Head of caudate nucleus (tissue), 42 donors: Measurements from ENCODE around the gene DERL2.

Experiments
- DNase-seq, 42 donors: peaks; one replicate each; pipeline versions ENCODE4 v3.0.0 to v3.0.0-alpha.2; 2020 to 2021; ENCODE audit warnings: mixed read lengths in 7 of 42
- intact Hi-C: fragments of 100-400 bp; cut with DNase I; formaldehyde crosslinking; loops from one replicate; pipeline ENCODE4 v1.15.0; 2022

Gene DERL2

DNA sequence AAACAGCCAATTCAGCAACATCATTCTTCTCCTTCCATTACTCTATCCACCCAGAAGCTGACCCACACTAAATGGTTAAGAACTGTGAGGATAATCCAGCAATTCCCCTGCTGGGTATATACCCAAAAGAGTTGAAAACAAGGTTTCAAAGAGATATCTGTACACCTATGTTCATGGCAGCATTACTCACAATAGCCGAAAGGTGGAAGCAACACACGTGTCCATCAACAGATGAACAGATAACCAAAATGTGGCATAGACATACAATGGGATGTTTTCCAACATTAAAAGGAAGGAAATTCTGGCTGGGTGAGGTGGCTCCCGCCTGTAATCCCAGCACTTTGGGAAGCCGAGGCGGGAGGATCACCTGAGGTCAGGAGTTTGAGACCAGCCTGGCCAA, 20.3 kb upstream of the DERL2 start:
- DNase-seq: no peak
- intact Hi-C loops: no loop called here

DNA sequence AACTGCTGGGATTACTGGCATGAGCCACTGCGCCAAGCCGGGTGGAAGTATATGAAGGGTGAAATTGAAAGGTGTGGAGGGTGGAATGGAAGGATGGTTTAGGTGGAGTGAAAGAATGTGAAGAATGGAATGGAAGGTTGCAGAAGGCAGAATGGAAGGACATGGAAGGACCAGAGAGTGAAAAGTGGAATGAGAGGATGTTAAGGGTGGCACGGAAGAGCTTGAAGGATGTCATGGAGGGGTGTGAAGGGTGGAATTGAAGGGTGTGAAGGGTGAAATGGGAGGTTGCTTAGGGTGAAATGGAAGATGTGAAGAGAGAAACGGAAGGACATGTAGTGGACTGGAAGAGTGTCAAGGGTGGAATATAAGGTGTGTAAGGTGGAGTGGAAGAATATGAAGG, 16.6 kb upstream of the DERL2 start:
- no peak for DNase-seq
- intact Hi-C loops: no loop called here

DNA sequence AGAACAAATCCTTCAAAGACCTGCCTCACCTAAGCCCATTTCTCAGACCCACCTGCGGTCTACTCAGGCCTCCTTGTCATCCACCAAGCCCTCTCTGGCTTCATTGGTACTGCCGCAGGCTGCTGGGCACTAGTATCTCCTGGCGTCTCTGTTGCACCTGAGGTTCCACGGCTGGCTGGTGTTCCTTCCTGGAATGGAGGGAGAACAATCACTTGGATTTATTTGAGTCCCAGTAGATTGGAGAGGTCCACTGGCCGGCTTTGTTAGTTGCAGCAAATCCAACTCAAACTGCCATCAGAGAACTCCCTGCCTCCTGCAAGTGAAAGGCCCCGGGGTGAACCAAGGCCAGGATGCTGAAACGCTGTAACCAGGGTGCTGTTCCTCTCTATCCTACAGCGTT, 15.7 kb upstream of the DERL2 start:
- DNase-seq: peak in 1 of 42 donors; percentile 4
- intact Hi-C loops: no loop called here

DNA sequence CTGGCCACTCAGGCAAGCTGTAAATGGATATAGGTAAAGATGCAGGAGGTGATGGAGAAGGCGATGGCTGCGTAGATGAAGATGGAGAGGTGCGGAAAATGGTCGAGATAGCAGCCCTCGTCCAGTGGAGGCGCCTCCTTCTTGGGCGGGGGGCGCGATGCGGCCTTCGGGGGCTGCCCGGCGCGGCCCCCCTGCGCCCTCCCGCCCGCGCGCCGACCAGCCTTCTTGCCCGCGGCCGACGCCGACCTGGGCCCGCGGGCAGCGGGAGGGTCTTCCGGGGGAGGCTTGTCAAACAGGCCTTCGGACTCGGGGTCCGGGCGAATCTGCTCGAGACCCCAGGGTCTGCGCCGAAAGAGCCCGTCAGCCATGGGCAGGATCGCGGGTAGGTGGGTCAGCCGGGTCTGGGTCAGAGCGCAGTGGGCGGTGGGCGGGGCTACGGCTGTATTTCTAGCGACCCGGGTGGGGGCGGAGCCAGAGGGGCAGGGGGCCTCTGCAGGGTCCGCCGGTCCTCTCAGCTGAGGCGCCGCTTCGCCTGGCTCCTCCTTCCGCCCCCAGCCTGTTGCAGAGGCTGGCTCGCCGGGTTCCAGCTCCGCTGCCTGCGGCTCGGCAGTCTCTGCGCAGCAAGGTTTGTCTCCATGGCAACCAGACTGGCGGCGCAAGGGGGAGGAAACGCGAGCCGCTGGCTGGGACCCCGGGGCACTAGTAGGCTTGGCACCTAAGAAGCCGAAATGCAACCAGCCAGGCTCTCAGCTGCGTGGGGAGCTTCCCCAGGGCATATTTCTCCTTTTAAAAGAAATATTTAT, 14.8 kb upstream of the DERL2 start:
- intact Hi-C loops: no loop called here
- peak; percentile 72 to 96 (median 90) for DNase-seq

DNA sequence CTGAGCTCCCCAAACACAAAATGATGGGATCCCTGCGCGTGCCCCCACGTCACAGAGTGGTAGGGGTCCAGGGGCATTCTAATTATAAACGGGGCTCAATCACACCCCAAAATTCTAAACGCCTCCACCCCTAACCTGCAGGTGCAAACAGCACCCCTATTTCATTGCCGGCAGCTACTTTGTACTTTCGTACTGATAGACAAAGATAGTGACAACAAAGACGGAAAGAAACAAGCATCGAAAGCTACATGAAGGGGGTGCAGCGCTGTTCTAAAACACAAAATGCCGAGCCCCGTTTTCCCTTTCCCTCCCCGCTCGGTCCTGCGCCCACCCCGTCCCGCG, 14.2 kb upstream of the DERL2 start:
- DNase-seq: peak in 1 of 42 donors; percentile 39
- intact Hi-C loops: no loop called here

DNA sequence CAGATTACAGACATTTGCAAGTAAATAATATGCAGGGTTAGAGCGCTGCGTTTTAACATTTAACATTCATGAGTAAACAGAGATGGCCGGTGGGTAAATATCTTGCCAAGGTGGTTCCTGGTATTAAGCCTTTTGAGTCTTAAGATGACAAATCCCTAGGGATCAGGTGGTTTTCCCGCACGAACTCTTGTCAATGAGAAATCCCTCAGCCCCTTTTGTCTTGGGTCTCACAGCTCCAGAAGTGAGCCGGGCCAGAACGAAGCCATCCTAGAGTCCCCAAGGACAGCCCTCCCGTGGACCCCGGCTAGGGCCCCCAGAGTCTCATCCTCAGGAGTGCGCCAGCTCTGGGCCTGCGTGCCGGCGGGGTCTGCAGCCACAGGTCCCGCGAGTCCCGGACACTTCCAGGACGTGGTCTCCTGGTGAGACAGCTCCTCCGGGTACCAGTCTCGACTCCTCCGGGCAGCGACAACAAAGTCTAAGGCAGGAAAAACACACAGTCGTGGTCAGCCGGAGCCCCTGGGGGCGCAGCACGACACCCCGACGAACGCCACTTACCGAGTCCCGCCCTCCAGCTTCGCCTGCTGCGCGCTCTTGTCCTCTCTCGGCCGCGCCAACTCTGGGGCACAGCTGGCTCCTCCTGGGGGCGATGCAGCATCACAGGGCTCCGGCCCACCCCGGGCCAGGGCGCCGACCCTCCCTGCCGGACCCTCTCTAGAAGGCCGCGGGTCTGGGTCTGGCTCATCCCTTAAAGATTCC, 13.7 kb upstream of the DERL2 start:
- DNase-seq: peak in 40 of 42 donors; percentile 29 to 77 (median 55)
- intact Hi-C loops: no loop called here

DNA sequence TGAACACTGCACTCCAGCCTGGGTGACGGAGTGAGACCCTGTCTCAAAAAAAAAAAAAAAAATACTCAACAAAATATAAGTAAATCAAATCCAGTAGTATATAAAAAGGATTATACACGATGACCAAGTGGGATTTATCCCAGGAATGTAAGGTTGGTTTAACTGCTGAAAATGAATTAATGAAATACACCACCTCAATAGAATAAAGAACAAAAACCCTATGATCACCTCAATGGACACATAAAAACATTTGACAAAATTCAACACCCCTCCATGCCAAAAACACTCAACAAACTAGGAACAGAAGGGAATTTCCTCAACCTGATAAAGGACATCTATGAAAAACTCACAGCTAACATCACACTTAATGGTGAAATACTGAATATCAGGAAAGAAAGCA, 7.0 kb upstream of the DERL2 start:
- DNase-seq: no peak
- intact Hi-C loops: no loop called here

DNA sequence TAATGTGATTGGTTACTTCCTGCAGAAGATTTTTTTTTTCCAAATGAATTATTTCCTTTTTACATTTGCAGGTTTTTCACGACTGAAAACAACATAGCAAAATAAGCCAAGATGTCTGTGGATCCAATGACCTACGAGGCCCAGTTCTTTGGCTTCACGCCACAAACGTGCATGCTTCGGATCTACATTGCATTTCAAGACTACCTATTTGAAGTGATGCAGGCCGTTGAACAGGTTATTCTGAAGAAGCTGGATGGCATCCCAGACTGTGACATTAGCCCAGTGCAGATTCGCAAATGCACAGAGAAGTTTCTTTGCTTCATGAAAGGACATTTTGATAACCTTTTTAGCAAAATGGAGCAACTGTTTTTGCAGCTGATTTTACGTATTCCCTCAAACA, 2.8 kb upstream of the DERL2 start:
- intact Hi-C loops: no loop called here
- no peak for DNase-seq

DNA sequence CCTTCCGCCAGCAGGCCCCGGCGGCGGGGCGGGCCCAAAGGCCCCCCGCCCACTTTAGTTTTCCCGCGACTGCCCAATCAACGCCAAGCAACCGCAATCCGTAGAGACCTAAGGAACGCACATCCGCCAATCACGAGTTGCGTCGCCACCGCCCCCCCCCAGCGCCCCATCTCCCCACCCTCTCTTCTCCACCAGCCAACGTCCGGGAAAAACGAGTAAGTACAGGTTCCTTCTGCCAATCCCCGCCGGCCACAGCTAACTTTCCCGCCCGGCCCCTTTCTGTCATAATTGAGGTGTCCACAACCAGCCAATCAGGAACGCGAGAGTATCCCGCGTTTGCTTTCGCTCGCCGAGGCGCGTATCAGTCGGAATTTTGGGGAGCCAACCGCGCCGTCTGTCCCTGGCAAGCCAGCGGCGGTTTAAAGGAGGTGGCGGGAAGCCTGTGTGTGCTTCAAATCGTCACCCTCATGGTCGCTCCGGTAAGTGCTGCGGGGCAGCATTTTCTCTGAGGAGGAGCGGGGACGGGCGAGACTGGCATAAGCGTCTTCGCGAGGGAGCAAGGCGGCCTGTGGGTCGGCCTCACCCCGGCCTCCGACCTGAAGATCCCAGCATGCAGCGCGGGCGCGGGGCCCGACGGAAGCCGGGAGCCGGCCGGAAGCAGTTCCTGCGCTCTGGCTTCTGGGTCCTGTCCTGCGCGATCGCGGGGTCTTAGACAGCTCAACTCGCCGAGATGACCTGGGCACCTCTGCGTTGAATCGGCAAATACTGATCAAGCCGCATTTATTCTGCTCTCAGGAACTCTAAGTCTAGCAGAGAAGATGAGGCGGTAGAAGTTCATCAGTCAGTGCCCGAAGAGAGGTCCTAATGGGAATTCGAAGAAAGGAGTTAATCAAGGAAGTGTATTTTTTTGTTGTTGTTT, 487 bp upstream of the DERL2 start, which contains the start of gene MIS12:
MIS12 (plus strand) TSS at position 361 of the 919 bp plus-strand sequence. CDS start 2,297 bp downstream, outside the sequence.
- peak; percentile 93 to 100 (median 98) for DNase-seq
- intact Hi-C loops: loop anchor here (2.0 kb wide), 1 partner anchor 18 kb away; the partner anchor contains the start of gene DHX33

DNA sequence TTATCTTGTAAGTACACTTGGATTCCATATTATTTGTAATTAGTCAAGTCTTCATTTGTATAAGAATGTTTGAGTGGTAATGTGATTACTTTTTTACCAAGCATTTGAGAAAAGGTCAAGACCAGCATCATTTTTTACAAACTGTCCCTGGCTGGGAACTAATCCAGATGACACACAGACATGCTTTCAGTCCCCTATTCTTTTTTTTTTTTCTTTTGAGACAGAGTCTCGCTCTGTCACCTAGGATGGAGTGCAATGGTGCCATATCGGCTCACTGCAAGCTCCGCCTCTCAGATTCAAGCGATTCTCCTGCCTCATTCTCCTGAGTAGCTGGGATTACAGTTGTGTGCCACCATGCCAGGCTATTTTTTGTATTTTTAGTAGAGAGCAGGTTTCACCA, 4.5 kb downstream of the DERL2 start:
- intact Hi-C loops: no loop called here
- no peak for DNase-seq

DNA sequence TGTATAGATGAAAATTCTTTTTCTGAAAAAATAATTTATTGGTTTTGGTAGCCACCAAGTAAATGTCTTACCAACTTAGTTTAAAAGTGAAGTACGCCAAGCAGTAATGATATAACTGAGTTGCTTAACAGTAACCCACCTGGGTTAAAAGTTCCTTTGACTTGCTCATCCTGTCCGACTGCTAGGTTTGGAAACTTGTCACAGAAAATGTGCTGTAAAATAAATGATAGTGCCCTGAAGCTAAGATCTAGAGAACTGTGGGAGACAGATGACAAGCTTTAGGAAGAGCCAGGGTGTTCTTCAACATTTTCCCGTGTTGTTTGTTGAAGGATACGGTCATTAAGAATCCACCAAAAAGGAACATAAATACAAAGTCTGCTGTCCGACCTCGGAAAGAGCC, 5.0 kb downstream of the DERL2 start:
- intact Hi-C loops: no loop called here
- DNase-seq: no peak

DNA sequence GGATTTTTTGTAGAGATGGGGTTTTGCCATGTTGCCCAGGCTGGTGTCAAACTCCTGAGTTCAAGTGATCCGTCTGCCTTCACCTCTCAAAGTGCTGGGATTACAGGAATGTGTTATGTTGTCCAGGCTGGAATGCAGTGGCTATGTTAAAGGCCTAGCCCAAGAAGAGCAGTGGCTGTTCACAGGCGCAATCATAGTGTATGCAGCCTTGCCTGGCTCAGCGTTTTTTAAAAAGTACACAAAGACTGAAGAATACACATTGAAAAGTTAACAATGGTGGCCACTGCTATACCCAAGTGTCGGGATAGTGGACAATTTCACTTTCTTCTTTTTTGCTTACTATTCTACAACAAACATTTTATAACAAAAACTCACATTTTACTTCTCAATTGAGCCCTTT, 7.0 kb downstream of the DERL2 start:
- no peak for DNase-seq
- intact Hi-C loops: no loop called here

DNA sequence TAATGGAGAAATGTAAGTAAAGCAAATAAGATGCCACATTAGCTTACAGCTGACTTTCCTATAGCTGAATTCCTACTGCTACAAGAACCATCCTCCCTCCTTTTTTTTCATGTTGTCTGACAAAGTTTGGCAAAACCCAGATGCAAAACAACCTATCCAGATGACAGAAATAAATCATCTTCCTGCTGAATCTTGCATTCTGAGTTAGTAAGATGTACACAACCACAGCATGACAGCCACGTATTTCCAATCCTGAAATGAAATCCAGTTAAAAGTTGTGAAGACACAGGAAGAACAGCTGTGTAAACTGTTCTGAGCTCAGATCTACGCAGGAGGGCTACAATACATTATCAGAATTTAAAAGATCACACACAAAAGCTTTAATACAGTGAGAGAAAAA, 12.1 kb downstream of the DERL2 start:
- intact Hi-C loops: no loop called here
- no peak for DNase-seq

DNA sequence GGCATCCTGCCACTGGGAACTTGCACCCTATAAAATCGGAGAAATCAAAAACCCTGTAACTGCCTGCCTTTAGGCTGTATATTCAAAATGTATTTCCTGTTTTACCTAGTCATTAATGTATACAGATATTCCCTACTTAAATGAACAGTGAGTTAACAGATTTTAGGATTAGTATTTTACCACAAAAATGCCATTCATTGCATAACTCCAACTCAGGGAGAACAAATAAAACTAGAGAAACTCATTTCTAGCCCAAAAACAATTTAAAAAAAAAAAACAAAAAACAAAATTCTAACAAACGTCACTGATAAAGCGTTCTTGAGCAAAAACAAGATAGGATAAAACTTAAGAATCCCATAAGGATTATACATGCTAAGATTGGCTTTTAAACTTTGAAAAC, 13.5 kb downstream of the DERL2 start:
- no peak for DNase-seq
- intact Hi-C loops: no loop called here

DNA sequence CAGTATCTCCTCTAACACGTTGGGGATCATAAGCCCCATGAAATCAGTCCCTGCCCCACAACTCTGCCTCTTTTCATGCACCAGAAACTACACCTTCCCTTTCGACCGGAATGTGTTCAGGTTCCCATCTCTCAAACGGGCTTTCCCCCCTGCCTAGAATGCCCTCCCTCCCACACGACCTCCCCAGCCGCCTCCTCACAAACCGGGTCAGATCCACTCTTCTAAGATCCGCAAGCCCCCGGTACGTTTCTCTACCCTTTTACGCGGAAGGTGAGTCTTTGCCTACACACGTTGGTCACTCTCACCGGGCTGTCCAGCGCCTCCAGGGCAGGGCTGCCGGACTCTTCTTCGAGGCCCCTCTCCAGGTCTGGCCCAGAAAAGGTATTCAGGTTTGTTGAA, 17.9 kb downstream of the DERL2 start:
- intact Hi-C loops: loop anchor here (2.0 kb wide), 2 partner anchors 19 to 29 kb away; partner anchors contain the start of genes C1QBP, DERL2 and MIS12

DNA sequence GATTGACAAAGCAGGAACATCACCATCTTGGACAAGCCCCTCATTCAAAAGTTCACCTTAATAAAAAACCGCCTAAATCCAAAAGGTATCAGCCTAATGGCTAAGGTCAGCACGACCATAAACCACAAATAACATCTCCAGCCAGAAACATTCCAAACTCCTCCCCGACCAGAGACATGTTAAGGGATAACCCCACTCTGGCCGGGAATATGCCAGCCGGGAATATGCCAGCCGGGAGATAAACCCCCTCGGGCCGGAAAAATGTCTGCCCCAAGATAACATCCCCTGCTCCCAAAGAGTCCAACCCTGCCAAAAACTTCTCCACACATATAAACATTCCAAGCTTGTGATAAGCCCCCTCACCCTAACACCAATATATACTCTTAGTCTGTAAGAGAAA, 18.6 kb downstream of the DERL2 start:
- DNase-seq: no peak
- intact Hi-C loops: no loop called here

More for the DNA sequence above, 17.9 kb downstream of the DERL2 start:
- DNase-seq: peak in 4 of 42 donors; percentile 1 to 46 (median 21)

DNA sequence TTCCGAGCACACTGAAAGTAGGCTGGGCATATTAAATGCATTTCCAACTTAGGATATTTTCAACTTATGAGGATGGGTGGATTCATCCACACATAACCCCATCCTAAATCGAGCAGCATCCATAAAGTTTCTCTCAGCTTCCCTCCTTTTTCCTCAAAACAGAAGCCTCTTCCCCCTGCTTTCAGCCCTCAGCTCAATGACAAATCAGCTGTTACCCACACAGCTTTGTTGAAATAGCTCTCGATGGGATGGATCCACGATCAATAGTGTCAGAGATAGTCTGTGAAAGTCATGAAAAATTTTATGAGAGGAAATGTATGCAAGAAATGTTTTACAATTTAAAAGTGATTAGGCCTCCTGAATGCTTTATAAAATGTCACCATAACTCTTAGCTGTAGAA, 19.7 kb downstream of the DERL2 start:
- no peak for DNase-seq
- intact Hi-C loops: no loop called here

DNA sequence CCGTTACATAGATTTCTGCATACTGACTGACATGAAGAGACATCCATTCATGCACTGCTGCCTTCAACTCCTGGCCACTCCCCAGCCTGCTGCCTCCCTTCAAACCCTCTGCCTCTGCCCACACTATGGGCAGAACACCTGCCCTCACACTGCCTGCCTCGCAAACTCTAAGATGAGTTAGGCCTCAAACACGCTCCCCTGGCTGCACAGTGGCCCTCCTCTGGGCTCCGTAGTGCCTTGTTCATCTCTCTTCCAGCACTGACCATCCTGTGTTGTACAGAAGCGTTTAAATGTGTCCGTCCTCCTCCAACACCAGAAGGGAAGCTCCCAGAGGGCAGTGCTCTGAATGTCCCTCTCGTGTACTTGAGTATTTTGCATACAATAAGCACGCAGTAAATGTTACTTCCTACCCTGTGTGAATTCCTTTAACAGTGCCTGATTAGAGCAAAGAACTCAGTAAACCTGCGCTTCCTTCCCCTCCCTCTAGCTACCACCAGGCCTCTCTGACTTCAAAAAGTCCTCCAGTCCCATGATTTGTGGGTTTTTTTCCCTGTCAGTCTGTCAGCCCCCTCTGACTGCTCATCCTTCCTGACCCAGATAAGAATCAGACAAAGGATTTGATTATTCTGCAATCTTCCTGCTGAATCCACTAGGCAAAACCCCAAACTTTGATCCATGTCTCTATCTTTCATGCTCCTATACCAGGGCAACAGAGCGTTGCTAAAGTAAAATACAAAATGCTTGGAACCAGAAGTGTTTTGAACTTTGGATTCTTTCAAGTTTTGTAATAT, 21.1 kb downstream of the DERL2 start:
- DNase-seq: no peak
- intact Hi-C loops: no loop called here

DNA sequence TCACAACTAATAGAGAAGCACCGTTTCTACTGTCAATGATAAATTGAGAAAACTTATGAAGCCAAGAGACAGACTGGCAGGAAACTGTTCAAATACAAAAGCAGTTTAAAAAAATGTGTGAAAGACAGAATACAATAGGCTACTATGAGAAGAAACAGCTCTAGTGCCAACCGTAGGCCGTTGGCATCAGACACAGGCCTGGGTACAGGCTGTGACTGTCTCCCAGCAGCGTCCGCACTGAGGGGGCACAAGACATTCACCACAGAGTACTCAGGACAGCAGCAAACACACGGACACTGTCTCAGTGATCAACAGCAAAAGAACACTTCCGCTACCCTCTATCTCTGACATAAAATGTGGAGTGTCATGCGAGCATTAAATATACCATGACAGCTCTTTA, 39.2 kb downstream of the DERL2 start:
- peak; percentile 64 to 94 (median 85) for DNase-seq
- intact Hi-C loops: no loop called here
